ENCODE measurements around the gene GRIA4. TPM values are rescaled to one million over a fixed set of nuclear protein-coding genes. Genes with fewer than 3 reads are reported as not detected.
A peak's percentile ranks its signal among the peaks of the same experiment; 100 is the strongest.
"Not testable (repeated sequence)": the region's sequence is repeated elsewhere in the genome, so short reads cannot be mapped to it uniquely, and the experiment has no call there.

Gene GRIA4
- polyA plus RNA-seq, 12 donors, result 7.3 to 38.0 (median 12.4) TPM; not detected in 1

- DNase-seq, result not testable (repeated sequence)
These were observed 176.0 kb downstream of the GRIA4 start for GRCh38 chr11:105785850-105786249.

- DNase-seq, result no peak
These were observed 176.9 kb downstream of the GRIA4 start for GRCh38 chr11:105786741-105787140.

- DNase-seq, result no peak
These were observed 179.9 kb downstream of the GRIA4 start for GRCh38 chr11:105789579-105790420.

- no peak for DNase-seq
These were observed 181.0 kb downstream of the GRIA4 start for GRCh38 chr11:105790840-105791239.

GRCh38 chr11:105793092-105793491 is 183.2 kb downstream of the GRIA4 start:
- DNase-seq, result no peak

- DNase-seq, result no peak
These were observed 189.4 kb downstream of the GRIA4 start for GRCh38 chr11:105799263-105799662.

- no peak for DNase-seq
These were observed 190.0 kb downstream of the GRIA4 start for GRCh38 chr11:105799728-105800462.

GRCh38 chr11:105802390-105802789 is 192.5 kb downstream of the GRIA4 start:
- no peak for DNase-seq

GRCh38 chr11:105811242-105811641 is 201.4 kb downstream of the GRIA4 start:
- DNase-seq, result no peak

- DNase-seq, result no peak
These were observed 211.5 kb downstream of the GRIA4 start for GRCh38 chr11:105821372-105821771.

- DNase-seq, result no peak
These were observed 211.9 kb downstream of the GRIA4 start for GRCh38 chr11:105821781-105822180.

- no peak for DNase-seq
These were observed 213.7 kb downstream of the GRIA4 start for GRCh38 chr11:105823495-105824033.

GRCh38 chr11:105824457-105825013 is 214.7 kb downstream of the GRIA4 start:
- DNase-seq, result no peak

GRCh38 chr11:105825141-105825540 is 215.3 kb downstream of the GRIA4 start:
- no peak for DNase-seq

- no peak for DNase-seq
These were observed 218.0 kb downstream of the GRIA4 start for GRCh38 chr11:105827906-105828305.

- peak; percentile 3 for DNase-seq
These were observed 219.2 kb downstream of the GRIA4 start for GRCh38 chr11:105829084-105829483.

GRCh38 chr11:105834461-105834860 is 224.6 kb downstream of the GRIA4 start:
- no peak for DNase-seq

- DNase-seq, result no peak
These were observed 229.0 kb downstream of the GRIA4 start for GRCh38 chr11:105838668-105839384.

- no peak for DNase-seq
These were observed 230.5 kb downstream of the GRIA4 start for GRCh38 chr11:105840391-105840790.

- no peak for DNase-seq
These were observed 242.5 kb downstream of the GRIA4 start for GRCh38 chr11:105852403-105852802.

- no peak for DNase-seq
These were observed 244.4 kb downstream of the GRIA4 start for GRCh38 chr11:105854269-105854668.

- DNase-seq, result no peak
These were observed 247.1 kb downstream of the GRIA4 start for GRCh38 chr11:105856954-105857353.
